Mucosa of descending colon (tissue), 3 donors: ENCODE data around the gene OGFOD3. TPM values are rescaled to one million over a fixed set of nuclear protein-coding genes. Genes with fewer than 3 reads are reported as not detected.

Experiments used
- ATAC-seq: fragments of 200-7000 bp; cut with Tn5 transposase; one replicate; pipeline ENCODE4 v1.9.1; 2020; ENCODE audit warnings: mild to moderate bottlenecking, moderate library complexity
- DNase-seq, 3 donors: peaks; one replicate each; pipeline ENCODE4 v3.0.0-alpha.2; 2020
- H3K36me3 ChIP-seq: fragments of 200-600 bp; one replicate; pipeline ENCODE4 v1.8.0; 2021; ENCODE audit warnings: low read depth, mild to moderate bottlenecking
- H3K4me1 ChIP-seq: fragments of 200-600 bp; one replicate; pipeline ENCODE4 v1.8.0; 2021; ENCODE audit warnings: low read depth, mild to moderate bottlenecking
- H3K4me3 ChIP-seq: fragments of 200-600 bp; one replicate; pipeline ENCODE4 v1.8.0; 2021; ENCODE audit warnings: mild to moderate bottlenecking
- H3K9me3 ChIP-seq: fragments of 200-600 bp; one replicate; pipeline ENCODE4 v1.8.0; 2021; ENCODE audit warnings: mild to moderate bottlenecking
- intact Hi-C, 2 donors: fragments of 100-400 bp; cut with DNase I in 1 of 2; cut with micrococcal nuclease in 1 of 2; formaldehyde crosslinking; loops; one replicate each; pipeline versions ENCODE4 v1.11.0 to v1.11.1; 2022; cut with DNase I, micrococcal nuclease
- total RNA-seq, 3 donors: library from RNA; stranded (reverse); fragmentation: NEBNext Ultra II Directional in 2 of 3; extraction: Animal tissue kit (Norgen Biotek cat#: 25700) in 2 of 3; gene quantifications; one replicate each; pipeline versions ENCODE4 v1.2.1 to v1.2.4, GENCODE V29; 2021 to 2023
- TF ChIP-seq, protein P1 (sequence below): fragments of 200-600 bp; IDR thresholded peaks from one replicate; pipeline ENCODE4 v1.8.0; 2022; ENCODE audit warnings: antibody characterized with exemption, mild to moderate bottlenecking
- donor health status: DM: no; HTN: no; CAD: no; lungs with moderate emphysema.
- donor health status: DM: no; HTN: no; CAD: no.
- donor health status: DM: no; HTN: yes; CAD: no.

The OGFOD3 gene
- total RNA-seq, 3 donors from 2014 or later: 26.2 to 28.8 (median 26.2) TPM

DNA sequence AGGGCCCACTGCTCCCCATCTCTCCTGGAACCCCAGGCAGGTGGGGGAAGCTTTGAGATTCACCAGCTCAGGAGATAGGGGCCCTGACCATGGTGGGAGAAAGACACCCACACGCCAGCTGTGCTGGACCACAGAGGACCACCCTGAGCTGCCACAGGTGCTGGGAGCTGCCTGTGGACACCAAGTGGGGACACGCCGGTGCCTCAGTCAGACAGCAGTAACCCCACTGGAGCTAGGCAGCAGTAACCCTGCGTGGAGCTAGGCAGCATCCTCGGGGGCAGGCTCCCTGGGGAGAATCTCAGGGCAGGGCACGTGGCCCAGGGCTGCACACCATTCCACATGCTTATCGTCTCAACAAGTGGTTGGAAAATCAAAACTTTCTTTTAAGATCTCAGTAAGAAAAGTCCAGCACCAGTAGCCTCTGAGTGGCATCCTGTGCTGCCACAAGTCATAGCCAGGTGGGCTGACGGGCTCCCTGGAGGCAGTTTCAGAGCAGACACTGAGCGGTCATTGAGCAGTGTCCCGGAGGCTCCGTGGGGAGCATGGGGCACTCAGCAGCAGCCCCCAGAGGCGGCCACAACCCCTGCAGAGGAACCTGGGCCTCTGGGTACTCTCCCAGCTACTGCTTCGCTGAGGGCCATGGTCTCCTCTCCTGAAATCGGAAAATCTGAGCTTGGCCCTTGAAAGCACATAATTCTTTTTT lies 8.2 kb downstream of the OGFOD3 start:
- Histone ChIP-seq H3K36me3 (no peaks in the 10 kb centered on the region), H3K4me1 (no peaks in the 10 kb centered on the region), H3K4me3 (no peak overlapping the region), H3K9me3 (no peaks in the 10 kb centered on the region)
- ATAC-seq (no peak), DNase-seq (no peak)
- TF ChIP-seq, protein P1, sequence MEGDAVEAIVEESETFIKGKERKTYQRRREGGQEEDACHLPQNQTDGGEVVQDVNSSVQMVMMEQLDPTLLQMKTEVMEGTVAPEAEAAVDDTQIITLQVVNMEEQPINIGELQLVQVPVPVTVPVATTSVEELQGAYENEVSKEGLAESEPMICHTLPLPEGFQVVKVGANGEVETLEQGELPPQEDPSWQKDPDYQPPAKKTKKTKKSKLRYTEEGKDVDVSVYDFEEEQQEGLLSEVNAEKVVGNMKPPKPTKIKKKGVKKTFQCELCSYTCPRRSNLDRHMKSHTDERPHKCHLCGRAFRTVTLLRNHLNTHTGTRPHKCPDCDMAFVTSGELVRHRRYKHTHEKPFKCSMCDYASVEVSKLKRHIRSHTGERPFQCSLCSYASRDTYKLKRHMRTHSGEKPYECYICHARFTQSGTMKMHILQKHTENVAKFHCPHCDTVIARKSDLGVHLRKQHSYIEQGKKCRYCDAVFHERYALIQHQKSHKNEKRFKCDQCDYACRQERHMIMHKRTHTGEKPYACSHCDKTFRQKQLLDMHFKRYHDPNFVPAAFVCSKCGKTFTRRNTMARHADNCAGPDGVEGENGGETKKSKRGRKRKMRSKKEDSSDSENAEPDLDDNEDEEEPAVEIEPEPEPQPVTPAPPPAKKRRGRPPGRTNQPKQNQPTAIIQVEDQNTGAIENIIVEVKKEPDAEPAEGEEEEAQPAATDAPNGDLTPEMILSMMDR: no peak
- intact Hi-C loops: loop anchor here in 1 of 2 donors (10.0 kb wide), 1 partner anchor 55 kb away; the partner anchor contains the start of gene TEX19

DNA sequence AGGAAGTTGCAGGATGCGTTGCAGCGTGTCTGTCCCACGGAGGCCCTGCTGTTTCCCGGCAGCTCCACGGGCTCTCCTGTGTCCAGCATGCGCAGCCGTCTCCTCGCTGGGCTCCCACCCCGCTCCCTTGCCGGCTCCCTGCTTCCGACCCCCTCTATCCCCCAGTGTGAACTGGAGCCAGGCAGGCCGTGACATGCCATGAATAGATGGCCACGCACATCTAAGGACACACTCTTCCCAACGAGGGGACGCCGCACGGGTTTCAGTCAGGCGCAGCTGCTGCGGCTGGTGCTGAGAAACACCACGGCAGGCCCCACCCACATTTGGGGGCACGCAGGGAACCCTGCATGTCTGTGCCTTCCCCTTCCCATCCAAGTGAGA lies 9.5 kb downstream of the OGFOD3 start:
- Histone ChIP-seq H3K9me3 (no peaks in the 10 kb centered on the region), H3K4me3 (no peak overlapping the region), H3K36me3 (no peaks in the 10 kb centered on the region), H3K4me1 (no peaks in the 10 kb centered on the region)
- intact Hi-C loops: no loop called here
- ATAC-seq (no peak), DNase-seq (no peak)
- TF ChIP-seq, protein P1: no peak

DNA sequence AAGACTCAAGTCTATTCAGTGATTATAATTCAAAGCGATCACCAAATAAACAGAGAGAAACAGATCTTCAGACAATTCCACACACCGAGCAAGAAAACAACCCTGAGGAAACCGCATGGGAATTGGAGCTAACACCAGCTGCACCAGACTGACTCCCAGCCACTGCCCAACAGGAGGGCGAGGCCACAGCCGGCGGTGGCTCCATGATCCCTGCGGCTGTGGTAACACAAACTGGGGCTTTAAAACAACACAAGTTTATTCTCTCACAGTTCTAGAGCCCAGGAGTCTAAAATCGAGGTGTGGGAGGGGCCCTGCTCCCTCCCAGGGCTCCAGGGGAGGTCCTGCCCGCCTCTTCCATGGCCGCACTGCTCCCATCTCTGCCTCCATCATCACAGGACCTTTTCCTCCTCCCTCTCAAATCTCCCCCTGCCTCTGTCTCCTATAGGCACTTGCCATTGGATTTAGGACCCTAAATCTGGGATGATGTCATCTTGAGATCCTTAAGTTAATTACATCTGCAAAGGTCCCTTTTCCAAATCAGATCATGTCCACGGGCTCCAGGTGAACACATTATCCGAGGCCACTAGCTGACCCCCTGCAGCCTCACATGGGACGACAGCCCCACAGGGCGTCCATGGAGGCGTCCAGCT lies 10.0 kb downstream of the OGFOD3 start:
- Histone ChIP-seq H3K4me3 (no peak overlapping the region), H3K36me3 (no peaks in the 10 kb centered on the region), H3K9me3 (no peaks in the 10 kb centered on the region), H3K4me1 (no peaks in the 10 kb centered on the region)
- TF ChIP-seq, protein P1: no peak
- ATAC-seq: no peak
- intact Hi-C loops: no loop called here
- no peak for DNase-seq

DNA sequence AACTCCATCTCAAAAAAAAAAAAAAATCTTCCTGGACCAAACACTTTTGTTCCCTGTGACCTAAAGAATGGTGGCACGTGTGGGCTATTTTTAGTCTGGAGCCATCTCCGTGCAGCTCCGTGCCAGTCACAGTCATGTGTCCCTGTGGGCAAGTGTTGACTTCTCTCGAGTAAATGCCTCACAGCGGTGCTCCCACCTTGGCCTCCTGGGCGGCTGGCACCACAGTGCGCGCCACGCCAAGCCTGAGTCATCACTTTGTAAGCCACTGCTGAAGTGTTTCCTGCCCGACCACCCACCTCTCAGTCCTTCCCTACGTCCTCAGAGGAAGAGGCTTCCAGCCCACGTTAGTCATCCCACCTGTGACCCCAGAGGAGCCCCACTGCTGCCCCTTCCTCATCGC lies 11.1 kb downstream of the OGFOD3 start:
- DNase-seq (no peak), ATAC-seq (no peak)
- intact Hi-C loops: no loop called here
- no peak overlapping the region for H3K4me3 ChIP-seq
- TF ChIP-seq, protein P1: no peak
- no peaks in the 10 kb centered on the region for H3K4me1 ChIP-seq
- no peaks in the 10 kb centered on the region for H3K9me3 ChIP-seq
- no peaks in the 10 kb centered on the region for H3K36me3 ChIP-seq

DNA sequence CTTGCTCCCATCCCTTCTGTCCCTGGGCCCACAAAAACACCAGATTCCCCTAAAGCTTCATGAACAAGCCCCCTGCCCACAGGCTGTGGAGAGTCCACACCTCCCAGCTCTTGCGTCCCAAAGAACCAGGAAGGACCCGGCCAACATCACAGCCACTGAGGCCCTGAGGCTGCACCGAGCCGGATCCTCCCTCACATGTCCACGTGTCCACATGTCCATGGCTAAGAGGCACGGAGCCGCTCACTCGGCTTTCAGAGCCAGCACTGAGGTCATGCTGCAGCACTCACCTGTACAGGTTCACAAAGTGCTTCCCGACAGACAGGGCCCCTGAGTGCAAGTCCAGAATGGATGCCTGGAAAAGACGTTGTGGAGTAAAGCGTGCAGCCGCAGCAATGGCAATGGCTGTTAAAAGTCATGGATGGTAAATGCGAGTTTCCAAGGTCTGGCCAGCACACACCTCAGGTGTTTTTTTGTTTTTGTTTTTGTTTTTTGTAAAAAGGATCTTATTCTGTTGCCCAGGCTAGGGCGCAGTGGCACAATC lies 12.2 kb downstream of the OGFOD3 start:
- ATAC-seq: no peak
- Histone ChIP-seq H3K9me3 (no peaks in the 10 kb centered on the region), H3K36me3 (no peaks in the 10 kb centered on the region), H3K4me1 (no peaks in the 10 kb centered on the region), H3K4me3 (no peak overlapping the region)
- DNase-seq: no peak
- intact Hi-C loops: no loop called here
- TF ChIP-seq, protein P1: no peak
